TTC549 (cell line): ENCODE results near the gene UBR7.
"Not testable (repeated sequence)": the region's sequence is repeated elsewhere in the genome, so short reads cannot be mapped to it uniquely, and the experiment has no call there.

Experiments used
- FAIRE-seq: peaks from 2 replicates; lab custom pipeline; 2012; peaks lifted over from hg19 to GRCh38; lab: Jason Lieb, UNC

UBR7 gene

DNA sequence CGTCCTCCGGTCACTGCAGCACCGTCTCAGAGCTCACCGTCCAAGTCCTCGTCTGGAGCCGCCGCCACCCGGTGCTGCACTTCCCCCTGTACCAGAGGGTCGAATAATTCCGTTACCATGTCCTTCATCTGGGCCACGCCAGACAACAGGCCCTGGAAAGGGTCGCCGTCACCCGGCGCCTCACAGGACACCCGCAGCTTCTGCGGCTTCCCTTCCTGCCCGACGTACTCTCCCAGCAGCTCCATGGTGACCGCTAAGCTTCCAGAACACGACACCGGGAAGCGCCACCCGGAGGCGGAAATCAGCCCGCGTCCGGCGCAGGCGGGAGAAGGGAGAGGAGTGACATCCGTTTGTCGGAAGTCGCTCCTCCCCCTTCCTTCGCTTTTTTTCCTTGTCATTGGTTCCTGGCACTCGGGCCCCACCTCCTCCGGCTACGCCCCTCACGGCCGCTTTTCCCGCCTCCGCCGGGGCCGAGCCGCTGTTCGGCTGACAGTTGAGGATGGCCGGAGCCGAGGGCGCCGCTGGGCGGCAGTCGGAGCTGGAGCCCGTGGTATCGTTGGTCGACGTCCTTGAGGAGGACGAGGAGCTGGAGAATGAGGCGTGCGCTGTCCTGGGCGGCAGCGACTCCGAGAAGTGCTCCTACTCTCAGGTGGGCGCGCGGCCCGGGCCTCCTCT is at the start of gene UBR7, which contains the start of gene GON7:
Gene UBR7, plus strand, starts transcription at position 464 of the 675 bp plus-strand sequence. Its CDS starts 36 bp downstream, at position 500.
Gene GON7, minus strand, starts transcription at position 273 of the 675 bp plus-strand sequence. Its CDS starts 28 bp downstream, at position 245.
- FAIRE-seq: peak; percentile 85

DNA sequence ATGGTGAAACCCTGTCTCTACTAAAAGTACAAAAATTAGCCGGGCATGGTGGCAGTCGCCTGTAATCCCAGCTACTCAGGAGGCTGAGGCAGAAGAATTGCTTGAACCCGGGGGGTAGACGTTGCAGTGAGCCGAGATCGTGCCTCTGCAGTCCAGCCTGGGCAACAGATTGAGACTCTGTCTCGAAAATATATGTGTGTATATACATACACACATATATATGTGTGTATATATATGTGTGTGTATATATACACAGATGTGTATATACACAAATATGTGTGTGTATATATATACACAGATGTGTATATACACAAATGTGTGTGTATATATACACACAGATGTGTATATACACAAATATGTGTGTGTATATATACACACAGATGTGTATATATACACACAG is 48.7 kb upstream of the UBR7 start:
- not testable (repeated sequence) for FAIRE-seq

- not testable (repeated sequence) for FAIRE-seq
Observed at GRCh38 chr14:93159625-93160352, 47.3 kb upstream of the UBR7 start.

- no peak for FAIRE-seq
Observed at GRCh38 chr14:93160353-93160801, 46.7 kb upstream of the UBR7 start.

DNA sequence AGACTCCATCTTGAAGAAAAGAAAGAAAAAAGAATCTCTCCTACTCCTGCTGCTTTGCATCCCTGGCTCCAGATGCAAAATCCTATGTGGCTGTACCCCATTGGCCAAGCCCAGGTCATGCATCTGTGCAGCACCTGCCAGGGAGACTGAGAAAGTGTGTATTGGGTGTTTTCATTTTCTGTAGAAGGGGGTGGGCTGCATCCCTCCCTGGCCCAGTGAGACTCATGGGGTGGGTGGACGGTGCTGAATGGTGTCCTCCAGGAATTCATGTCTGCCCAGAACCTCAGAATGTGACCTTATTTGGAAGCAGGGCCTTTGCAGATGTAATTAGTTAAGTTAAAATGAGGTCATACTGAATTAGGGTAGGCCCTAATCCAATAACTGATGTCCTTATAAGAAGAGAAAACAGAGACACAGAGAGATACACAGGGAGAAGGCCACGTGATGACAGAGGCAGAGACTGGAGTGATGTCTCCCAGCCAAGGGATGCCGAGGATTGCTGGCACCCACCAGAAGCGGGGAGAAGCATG is 45.6 kb upstream of the UBR7 start:
- FAIRE-seq: no peak

DNA sequence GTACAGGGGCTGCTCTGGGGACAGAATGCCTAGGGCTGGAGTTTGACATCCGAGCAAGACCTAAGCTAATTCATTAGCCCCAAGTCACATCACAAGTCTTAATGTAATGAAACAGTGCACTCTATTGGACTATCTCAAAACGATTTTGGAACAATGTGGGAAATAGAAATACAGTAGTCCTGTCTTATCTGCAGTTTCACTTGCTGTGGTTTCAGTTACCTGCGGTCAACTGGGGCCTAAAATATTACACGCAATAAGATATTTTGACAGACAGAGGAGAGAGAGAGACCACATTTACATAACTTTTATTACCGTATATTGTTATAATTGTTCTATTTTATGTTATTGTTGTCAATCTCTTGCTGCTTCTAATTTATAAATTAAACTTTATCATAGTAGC is 43.5 kb upstream of the UBR7 start:
- no peak for FAIRE-seq

- not testable (repeated sequence) for FAIRE-seq
Observed at GRCh38 chr14:93165271-93166265, 41.5 kb upstream of the UBR7 start.

- not testable (repeated sequence) for FAIRE-seq
Observed at GRCh38 chr14:93168610-93169009, 38.4 kb upstream of the UBR7 start.

- not testable (repeated sequence) for FAIRE-seq
Observed at GRCh38 chr14:93169619-93170018, 37.4 kb upstream of the UBR7 start.

GRCh38 chr14:93170141-93170540 is 36.9 kb upstream of the UBR7 start:
- FAIRE-seq: not testable (repeated sequence)

DNA sequence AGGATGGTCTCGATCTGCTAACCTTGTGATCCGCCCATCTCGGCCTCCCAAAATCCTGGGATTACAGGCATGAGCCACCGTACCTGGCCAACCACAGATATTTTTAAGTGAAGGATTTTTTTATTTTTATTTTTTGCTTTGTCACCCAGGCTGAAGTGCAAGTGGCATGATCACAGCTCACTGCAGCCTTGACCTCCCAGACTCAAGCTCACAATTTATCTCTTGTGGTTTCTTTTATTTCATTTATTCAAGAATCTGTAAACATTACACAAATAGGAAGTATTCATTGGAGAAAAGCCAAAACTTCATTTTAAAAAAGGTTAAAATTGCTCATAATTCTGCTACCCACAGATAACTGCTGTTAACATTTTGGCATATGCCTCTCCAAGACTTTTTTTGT is 35.7 kb upstream of the UBR7 start:
- no peak for FAIRE-seq

- FAIRE-seq: no peak
Observed at GRCh38 chr14:93173943-93174395, 33.1 kb upstream of the UBR7 start.

- FAIRE-seq: not testable (repeated sequence)
Observed at GRCh38 chr14:93174731-93175130, 32.3 kb upstream of the UBR7 start.

GRCh38 chr14:93175492-93175891 is 31.6 kb upstream of the UBR7 start:
- FAIRE-seq: no peak

- FAIRE-seq: no peak
Observed at GRCh38 chr14:93183596-93184317, 23.3 kb upstream of the UBR7 start.

DNA sequence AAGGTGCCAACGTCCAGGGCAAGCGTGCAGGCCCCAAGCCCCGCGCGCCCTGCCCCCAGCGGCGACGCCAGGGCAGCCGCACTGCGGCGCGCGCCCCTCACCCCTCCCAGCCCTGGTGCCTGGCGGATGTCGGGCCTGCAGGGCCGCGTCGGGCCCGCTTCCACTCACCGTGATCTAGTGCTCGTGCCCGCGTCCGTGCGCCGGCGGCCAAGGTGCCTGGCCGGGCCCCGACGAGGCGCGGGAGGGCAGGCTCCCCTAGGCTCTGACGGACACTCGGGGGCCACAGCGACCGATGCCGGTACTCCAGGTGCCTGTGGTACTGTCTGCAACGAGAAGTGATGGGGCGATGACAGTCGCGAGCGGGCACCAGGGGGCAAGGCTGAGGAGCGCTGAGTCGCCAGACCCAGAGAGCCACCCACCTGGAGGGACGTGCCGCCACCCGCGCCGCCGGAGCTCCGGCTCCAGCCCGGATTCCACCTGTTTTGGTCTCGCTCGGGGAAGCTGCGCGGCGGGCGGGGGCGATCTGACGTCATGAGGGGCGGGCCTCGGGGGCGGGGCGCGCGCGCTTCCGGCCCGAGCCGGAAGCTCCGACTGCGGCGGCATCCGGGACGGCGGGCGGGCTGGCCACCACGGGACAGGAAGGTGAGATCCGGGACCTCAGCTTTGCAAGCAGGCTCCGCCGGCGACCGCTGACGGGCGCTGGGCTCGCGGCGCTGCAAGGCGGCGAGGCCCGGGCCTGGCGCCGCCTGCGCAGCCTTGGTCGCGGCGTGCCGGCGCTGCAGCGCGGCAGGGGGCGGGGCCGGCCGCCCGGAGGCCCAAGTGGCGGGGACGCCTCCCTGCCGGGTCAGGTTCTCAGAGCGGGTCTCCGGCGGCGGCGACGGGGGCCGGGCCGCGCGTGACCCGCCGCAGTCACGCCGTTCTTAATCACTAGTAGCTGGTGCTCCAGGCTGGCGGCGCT is 22.4 kb upstream of the UBR7 start, which contains the start of the genes LYSET and MOAP1:
Gene LYSET, plus strand, starts transcription at position 927 of the 958 bp plus-strand sequence. CDS start 89 bp downstream, outside the sequence.
Gene MOAP1, minus strand, starts transcription at position 507 of the 958 bp plus-strand sequence. CDS start 655 bp downstream, outside the sequence.
- no peak for FAIRE-seq

- FAIRE-seq: no peak
Observed at GRCh38 chr14:93185349-93185720, 21.7 kb upstream of the UBR7 start.

DNA sequence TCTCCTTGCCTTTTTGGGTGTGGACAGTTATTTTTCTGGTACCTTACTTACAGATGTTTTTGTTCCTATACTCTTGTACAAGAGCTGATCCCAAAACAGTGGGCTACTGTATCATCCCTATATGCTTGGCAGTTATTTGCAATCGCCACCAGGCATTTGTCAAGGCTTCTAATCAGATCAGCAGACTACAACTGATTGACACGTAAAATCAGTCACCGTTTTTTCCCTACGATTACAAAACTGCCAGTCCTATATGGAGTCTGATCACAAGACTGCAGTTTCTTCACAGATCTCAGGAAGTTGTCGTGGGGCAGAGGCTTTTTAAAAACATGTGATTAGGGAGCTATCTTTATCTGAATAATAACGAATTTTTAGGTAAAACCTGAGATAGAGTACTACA is 20.6 kb upstream of the UBR7 start:
- FAIRE-seq: no peak

- no peak for FAIRE-seq
Observed at GRCh38 chr14:93186956-93187355, 20.1 kb upstream of the UBR7 start.
